Activated CD8-positive, alpha-beta T cell treated with anti-CD3 and anti-CD28 coated beads, Interleukin-2, amount 10 ng/mL, durations not matched to agents 7 days and 5 days (primary cell): Measurements from ENCODE around the gene PELI1. TPM values are rescaled to one million over a fixed set of nuclear protein-coding genes. Genes with fewer than 3 reads are reported as not detected.

Experiments used
- ATAC-seq: fragments of 150-1000 bp; cut with Tn5 transposase; one replicate; pipeline ENCODE4 v1.10.0; 2021; ENCODE audit warnings: moderate library complexity
- CTCF ChIA-PET: fragments of 350-600 bp; sonication (Branson Sonifier 250); formaldehyde crosslinking; loops from one replicate; lab custom pipeline; 2021; ENCODE audit warnings: antibody characterized with exemption; lab: Charles Lee
- POLR2A ChIA-PET: fragments of 350-600 bp; sonication (Branson Sonifier 250); formaldehyde crosslinking; loops from one replicate; lab custom pipeline; 2021; ENCODE audit warnings: antibody characterized with exemption; lab: Charles Lee
- DNase-seq: peaks from one replicate; pipeline ENCODE4 v3.0.0-alpha.2; 2020
- H3K27ac Mint-ChIP-seq: one replicate; pipeline ENCODE4 v1.8.0; 2021; ENCODE audit warnings: mild to moderate bottlenecking, mixed read lengths
- H3K27me3 Mint-ChIP-seq: one replicate; pipeline ENCODE4 v1.8.0; 2021; ENCODE audit warnings: low read depth, mixed read lengths
- H3K36me3 Mint-ChIP-seq: one replicate; pipeline ENCODE4 v1.8.0; 2021; ENCODE audit warnings: low read depth, mixed read lengths
- H3K4me1 Mint-ChIP-seq: one replicate; pipeline ENCODE4 v1.8.0; 2021; ENCODE audit warnings: low read depth, mixed read lengths
- H3K4me3 Mint-ChIP-seq: one replicate; pipeline ENCODE4 v1.8.0; 2021; ENCODE audit warnings: mild to moderate bottlenecking, mixed read lengths
- H3K9me3 Mint-ChIP-seq: one replicate; pipeline ENCODE4 v1.8.0; 2022; ENCODE audit warnings: mixed read lengths; ENCODE audit not compliant: insufficient read depth
- total RNA-seq, 2 experiments: library from RNA; stranded (reverse); gene quantifications; one replicate each; pipeline ENCODE4 v1.2.3, GENCODE V29; 2021

Gene PELI1
- total RNA-seq, 2 experiments from 2014 or later = 21.1 to 21.9 TPM

DNA sequence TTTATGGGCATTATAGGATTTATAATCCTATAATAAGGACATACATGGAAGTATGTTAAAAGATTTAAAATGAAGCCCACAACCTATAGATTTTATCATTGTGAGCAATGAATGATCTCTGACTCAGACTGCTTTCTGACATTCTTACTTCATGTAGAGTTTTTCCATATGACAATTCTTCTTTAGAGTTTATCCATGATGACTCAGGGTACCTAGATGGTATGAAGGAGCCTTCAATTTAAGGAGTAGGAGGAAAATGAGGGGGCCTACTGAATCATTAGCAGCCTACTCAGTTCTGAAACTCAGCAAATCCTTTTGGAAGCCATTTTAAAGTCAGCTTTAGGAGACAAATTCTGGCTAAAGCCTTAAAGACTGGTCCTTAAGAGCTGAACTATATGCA lies 10.4 kb downstream of the PELI1 start:
- ATAC-seq (no peak), DNase-seq (no peak)
- Mint-ChIP-seq H3K4me3 (no peak overlapping the region), H3K9me3 (no peaks in the 10 kb centered on the region), H3K36me3 (peaks cover 21% of the 10 kb centered on the region), H3K4me1 (peaks cover 55% of the 10 kb centered on the region), H3K27me3 (no peaks in the 10 kb centered on the region), H3K27ac (no peak overlapping the region)
- POLR2A ChIA-PET = no interaction called here
- CTCF ChIA-PET = interaction anchor here (0.8 to 4.1 kb wide), 8 partner anchors 9 to 604 kb away, joined by 3 to 18 read pairs (median 8); no protein-coding TSS in a partner anchor

DNA sequence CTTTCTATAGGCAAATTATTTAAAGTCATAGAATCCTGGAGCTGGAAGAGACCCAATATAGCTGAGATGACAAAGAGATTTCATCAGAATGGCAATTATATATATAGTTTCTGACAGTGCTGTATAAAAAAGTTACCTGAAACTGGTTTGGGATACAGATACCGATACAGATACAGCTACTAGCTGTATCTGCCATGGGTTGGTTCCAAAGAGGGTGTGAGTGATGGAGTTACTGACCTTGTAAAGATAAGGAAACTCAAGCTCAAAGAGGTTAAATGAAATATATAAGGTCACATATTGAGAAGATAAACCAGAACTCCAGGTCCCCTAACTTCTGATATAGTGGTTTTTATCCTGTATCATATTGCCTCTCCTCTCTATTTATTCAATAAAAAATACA lies 10.9 kb downstream of the PELI1 start:
- Mint-ChIP-seq H3K9me3 (no peaks in the 10 kb centered on the region), H3K27ac (no peak overlapping the region), H3K4me1 (peaks cover 53% of the 10 kb centered on the region), H3K27me3 (no peaks in the 10 kb centered on the region), H3K36me3 (peaks cover 17% of the 10 kb centered on the region), H3K4me3 (no peak overlapping the region)
- ChIA-PET CTCF (interaction anchor here (0.8 to 4.1 kb wide), 6 partner anchors 9 to 355 kb away, joined by 3 to 18 read pairs (median 8); no protein-coding TSS in a partner anchor), POLR2A (no interaction called here)
- no peak for DNase-seq
- no peak for ATAC-seq

GRCh38 chr2:64130333-64130732 lies 13.9 kb downstream of the PELI1 start:
- ATAC-seq (no peak), DNase-seq (no peak)
- Mint-ChIP-seq H3K9me3 (no peaks in the 10 kb centered on the region), H3K27me3 (no peaks in the 10 kb centered on the region), H3K4me1 (peaks cover 42% of the 10 kb centered on the region), H3K27ac (no peak overlapping the region), H3K4me3 (no peak overlapping the region), H3K36me3 (peaks cover 19% of the 10 kb centered on the region)
- ChIA-PET POLR2A (no interaction called here), CTCF (interaction anchor here (0.8 to 4.1 kb wide), 3 partner anchors 12 to 27 kb away, joined by 3 to 18 read pairs (median 3); no protein-coding TSS in a partner anchor)

DNA sequence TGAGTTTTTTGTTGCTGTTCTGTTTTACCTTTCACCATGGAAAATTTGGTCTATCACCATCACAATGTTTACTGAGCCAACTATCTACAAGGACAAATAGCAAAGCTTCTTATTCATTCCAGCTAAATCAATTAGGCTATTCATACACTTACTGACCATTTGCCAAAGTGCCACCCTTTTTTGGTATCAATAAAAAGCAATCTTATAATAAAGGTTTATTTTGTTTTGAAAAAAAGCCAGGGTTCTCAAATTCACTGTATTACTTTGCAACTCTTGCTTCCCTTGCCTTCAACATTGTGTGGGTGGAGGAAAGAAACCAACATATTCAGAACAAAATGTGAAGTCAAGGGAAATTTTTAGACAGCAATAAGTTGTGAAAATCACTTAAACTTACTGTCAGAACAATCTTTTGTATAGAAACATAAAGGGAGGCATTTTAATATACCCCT lies 15.3 kb downstream of the PELI1 start:
- ChIA-PET CTCF (interaction anchor here (1.1 kb wide), 1 partner anchor 9 kb away, joined by 4 read pairs; no protein-coding TSS in a partner anchor), POLR2A (no interaction called here)
- no peak for ATAC-seq
- H3K36me3 Mint-ChIP-seq = peaks cover 20% of the 10 kb centered on the region
- H3K27ac Mint-ChIP-seq = no peak overlapping the region
- H3K4me1 Mint-ChIP-seq = peaks cover 32% of the 10 kb centered on the region
- no peak overlapping the region for H3K4me3 Mint-ChIP-seq
- DNase-seq = no peak
- no peaks in the 10 kb centered on the region for H3K27me3 Mint-ChIP-seq
- H3K9me3 Mint-ChIP-seq = no peaks in the 10 kb centered on the region

GRCh38 chr2:64128406-64128805 lies 15.8 kb downstream of the PELI1 start:
- H3K4me3 Mint-ChIP-seq = no peak overlapping the region
- DNase-seq (no peak), ATAC-seq (no peak)
- no peaks in the 10 kb centered on the region for H3K27me3 Mint-ChIP-seq
- ChIA-PET CTCF (interaction anchor here (1.1 to 1.2 kb wide), 2 partner anchors 9 to 202 kb away, joined by 3 to 4 read pairs; no protein-coding TSS in a partner anchor), POLR2A (no interaction called here)
- no peak overlapping the region for H3K27ac Mint-ChIP-seq
- H3K4me1 Mint-ChIP-seq = peaks cover 30% of the 10 kb centered on the region
- H3K36me3 Mint-ChIP-seq = peaks cover 24% of the 10 kb centered on the region
- H3K9me3 Mint-ChIP-seq = no peaks in the 10 kb centered on the region

DNA sequence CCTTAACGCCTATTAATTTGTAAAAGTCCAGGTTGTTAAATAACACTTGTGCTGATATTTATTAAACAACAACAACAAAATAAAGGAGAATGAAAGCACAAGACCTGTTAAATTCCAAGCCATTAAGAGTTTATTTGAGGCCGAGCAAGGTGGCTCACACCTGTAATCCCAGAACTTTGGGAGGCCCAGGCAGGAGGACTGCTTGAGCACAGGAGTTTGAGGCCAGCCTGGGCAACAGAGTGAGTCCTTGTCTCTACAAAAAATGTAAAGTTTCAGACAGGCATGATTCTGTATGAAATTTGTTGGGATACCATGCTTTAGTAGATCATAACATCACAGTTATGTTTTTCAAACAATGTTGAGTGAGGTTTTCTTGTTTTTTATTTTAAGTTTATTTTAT lies 17.1 kb downstream of the PELI1 start:
- no peak for DNase-seq
- Mint-ChIP-seq H3K27ac (no peak overlapping the region), H3K4me3 (no peak overlapping the region), H3K27me3 (no peaks in the 10 kb centered on the region), H3K4me1 (peaks cover 23% of the 10 kb centered on the region), H3K36me3 (peaks cover 20% of the 10 kb centered on the region), H3K9me3 (no peaks in the 10 kb centered on the region)
- ChIA-PET CTCF (interaction anchor here (1.2 to 3.0 kb wide), 2 partner anchors 201 to 203 kb away, joined by 3 to 8 read pairs; no protein-coding TSS in a partner anchor), POLR2A (no interaction called here)
- no peak for ATAC-seq

GRCh38 chr2:64126601-64127000 lies 17.6 kb downstream of the PELI1 start:
- peaks cover 17% of the 10 kb centered on the region for H3K36me3 Mint-ChIP-seq
- no peak overlapping the region for H3K4me3 Mint-ChIP-seq
- H3K27me3 Mint-ChIP-seq = no peaks in the 10 kb centered on the region
- DNase-seq (no peak), ATAC-seq (no peak)
- ChIA-PET POLR2A (no interaction called here), CTCF (interaction anchor here (1.4 to 3.0 kb wide), 2 partner anchors 11 to 201 kb away, joined by 6 to 8 read pairs; no protein-coding TSS in a partner anchor)
- peaks cover 20% of the 10 kb centered on the region for H3K4me1 Mint-ChIP-seq
- H3K9me3 Mint-ChIP-seq = no peaks in the 10 kb centered on the region
- H3K27ac Mint-ChIP-seq = no peak overlapping the region

- Mint-ChIP-seq H3K4me3 (no peak overlapping the region), H3K27ac (no peak overlapping the region), H3K27me3 (no peaks in the 10 kb centered on the region), H3K9me3 (no peaks in the 10 kb centered on the region), H3K36me3 (peaks cover 17% of the 10 kb centered on the region), H3K4me1 (peaks cover 15% of the 10 kb centered on the region)
- ATAC-seq (no peak), DNase-seq (no peak)
- ChIA-PET POLR2A (interaction anchor here (2.1 kb wide), 1 partner anchor 19 kb away, joined by 4 read pairs; no protein-coding TSS in a partner anchor), CTCF (interaction anchor here (2.1 to 3.0 kb wide), 3 partner anchors 8 to 203 kb away, joined by 7 to 14 read pairs (median 8); no protein-coding TSS in a partner anchor)
Measured at GRCh38 chr2:64124571-64124970, 19.6 kb downstream of the PELI1 start.

GRCh38 chr2:64124168-64124567 lies 20.1 kb downstream of the PELI1 start:
- H3K4me3 Mint-ChIP-seq = no peak overlapping the region
- ChIA-PET POLR2A (interaction anchor here (2.1 kb wide), 1 partner anchor 19 kb away, joined by 4 read pairs; no protein-coding TSS in a partner anchor), CTCF (interaction anchor here (2.1 to 3.0 kb wide), 3 partner anchors 8 to 204 kb away, joined by 7 to 14 read pairs (median 8); no protein-coding TSS in a partner anchor)
- H3K27me3 Mint-ChIP-seq = no peaks in the 10 kb centered on the region
- peaks cover 17% of the 10 kb centered on the region for H3K36me3 Mint-ChIP-seq
- no peak for DNase-seq
- no peaks in the 10 kb centered on the region for H3K9me3 Mint-ChIP-seq
- no peak overlapping the region for H3K27ac Mint-ChIP-seq
- ATAC-seq = no peak
- peaks cover 13% of the 10 kb centered on the region for H3K4me1 Mint-ChIP-seq

- no peaks in the 10 kb centered on the region for H3K27me3 Mint-ChIP-seq
- no peak overlapping the region for H3K27ac Mint-ChIP-seq
- H3K36me3 Mint-ChIP-seq = peaks cover 17% of the 10 kb centered on the region
- no peaks in the 10 kb centered on the region for H3K9me3 Mint-ChIP-seq
- POLR2A ChIA-PET = interaction anchor here (2.1 kb wide), 1 partner anchor 20 kb away, joined by 4 read pairs; no protein-coding TSS in a partner anchor
- ATAC-seq (no peak), DNase-seq (no peak)
- H3K4me3 Mint-ChIP-seq = no peak overlapping the region
- peaks cover 11% of the 10 kb centered on the region for H3K4me1 Mint-ChIP-seq
- CTCF ChIA-PET = interaction anchor here (2.1 to 2.6 kb wide), 2 partner anchors 9 to 11 kb away, joined by 7 to 14 read pairs; no protein-coding TSS in a partner anchor
Measured at GRCh38 chr2:64123740-64124139, 20.5 kb downstream of the PELI1 start.

DNA sequence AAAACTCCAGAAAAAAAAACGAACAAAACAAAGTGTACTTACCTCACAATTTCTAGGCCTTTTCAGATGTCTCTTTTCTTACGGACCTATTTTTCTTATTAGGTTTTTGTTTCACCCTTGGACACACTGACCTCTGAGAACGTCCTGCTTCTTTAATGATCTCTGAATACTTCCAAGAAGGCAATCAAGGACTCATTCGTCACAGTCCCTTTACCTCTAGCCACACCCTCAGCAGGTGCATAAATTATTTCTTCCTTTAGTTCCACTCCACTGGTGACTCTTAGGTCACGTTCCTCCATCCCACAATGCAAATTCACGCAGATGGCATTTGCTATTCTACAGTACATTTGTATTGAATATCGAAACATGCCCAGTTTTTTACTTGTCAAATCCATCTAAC lies 21.9 kb downstream of the PELI1 start:
- ChIA-PET CTCF (interaction anchor here (1.4 to 2.1 kb wide), 2 partner anchors 10 to 206 kb away, joined by 3 to 7 read pairs; no protein-coding TSS in a partner anchor), POLR2A (interaction anchor here (1.0 kb wide), 1 partner anchor 54 kb away, joined by 3 read pairs; no protein-coding TSS in a partner anchor)
- Mint-ChIP-seq H3K4me3 (no peak overlapping the region), H3K27me3 (no peaks in the 10 kb centered on the region), H3K9me3 (no peaks in the 10 kb centered on the region), H3K27ac (no peak overlapping the region), H3K36me3 (peaks cover 14% of the 10 kb centered on the region), H3K4me1 (peaks cover 3% of the 10 kb centered on the region)
- DNase-seq (no peak), ATAC-seq (no peak)

DNA sequence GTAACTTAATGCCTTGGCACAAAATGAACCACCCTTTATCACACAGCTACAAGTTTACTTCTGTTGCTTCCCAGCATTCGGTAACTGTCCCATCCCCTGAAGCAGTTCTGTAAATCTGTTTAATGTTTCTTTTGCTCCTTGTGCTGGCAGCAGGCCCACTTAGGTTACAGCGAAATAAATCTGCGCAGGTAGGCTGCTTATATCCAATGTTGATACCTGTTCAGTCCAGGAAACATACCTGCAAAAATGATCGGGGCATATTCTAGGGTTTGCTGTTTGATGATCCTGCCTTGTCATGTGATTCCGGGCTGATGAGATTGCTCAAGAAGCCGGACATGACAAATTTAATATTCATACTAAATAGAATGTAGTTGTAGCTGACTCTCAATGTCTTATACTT lies 23.3 kb downstream of the PELI1 start:
- ATAC-seq (no peak), DNase-seq (no peak)
- Mint-ChIP-seq H3K4me3 (no peak overlapping the region), H3K4me1 (peaks cover 7% of the 10 kb centered on the region), H3K36me3 (peaks cover 8% of the 10 kb centered on the region), H3K27ac (no peak overlapping the region), H3K27me3 (no peaks in the 10 kb centered on the region), H3K9me3 (no peaks in the 10 kb centered on the region)
- ChIA-PET CTCF (no interaction called here), POLR2A (no interaction called here)
